ENCODE results near the gene PLCD3. TPM values are rescaled to one million over a fixed set of nuclear protein-coding genes. Genes with fewer than 3 reads are reported as not detected.

Gene PLCD3
- total RNA-seq, 2 experiments from 2014 or later: 1.4 to 4.6 TPM

- Histone ChIP-seq H3K4me2 (ENCODE audit: low read length) (peak overlapping the region; percentile 62), H4K20me1 (ENCODE audit: insufficient read depth, low read length) (peaks cover 11% of the 10 kb centered on the region; the same call in 1 of the 2 replicates), H2AFZ (ENCODE audit: low read length) (peak overlapping the region; percentile 66), H3K9me3 (ENCODE audit: low read length) (no peaks in the 10 kb centered on the region), H3K9me2 (ENCODE audit: insufficient read depth, low read length) (no peaks in the 10 kb centered on the region), H3K4me3 (ENCODE audit: low read depth, low read length, poor library complexity, severe bottlenecking) (peak overlapping the region; percentile 78), H3K79me2 (ENCODE audit: insufficient read depth, low read depth, low read length) (peaks cover 55% of the 10 kb centered on the region), H3K4me1 (ENCODE audit: insufficient read depth, low read length, poor library complexity, severe bottlenecking) (peaks cover 25% of the 10 kb centered on the region), H3K27ac (ENCODE audit: low read depth, low read length, poor library complexity, severe bottlenecking) (peak overlapping the region; percentile 54), H3K36me3 (ENCODE audit: insufficient read depth, low read length) (peaks cover 12% of the 10 kb centered on the region)
- no peak for TF ChIP-seq EZH2phosphoT487 (IDR thresholded peaks at IDR 0.05; ENCODE audit: borderline replicate concordance, low read depth, low read length)
- TF ChIP-seq CTCF (conservative IDR thresholded peaks at IDR 0.05; ENCODE audit: low read length): no peak
- TSS peak; percentile 93 for BruUV-seq (replicated peaks)
- intact Hi-C loops (cut with micrococcal nuclease; ENCODE audit: unreplicated experiment): no loop called here
- CTCF ChIA-PET (ENCODE audit: unreplicated experiment): interaction anchor here (1.2 kb wide), 1 partner anchor 10 kb away, joined by 3 read pairs; no protein-coding TSS in a partner anchor
- POLR2A ChIA-PET: interaction anchor here (3.3 kb wide), 1 partner anchor 10 kb away, joined by 21 read pairs; the partner anchor contains the start of gene DCAKD
- no peak for DNase-seq (ENCODE audit: low spot score)
Observed at GRCh38 chr17:45060382-45060796, 71.9 kb downstream of the PLCD3 start.

Small RNA genes lying within 50 kb of the gene (microRNA-seq; reads per million reads assigned to microRNA genes)
- not detected for gene MIR6784 (ENCODE audit: borderline replicate concordance)

Small RNA genes lying within 50 kb of the gene (small RNA-seq; reads per million reads assigned to genes)
- gene MIR6784 (not detected), gene RF00019 (not detected)

Other genes with a start within 250 kb of the PLCD3 start
- gene EFTUD2, start 233.1 kb downstream of the PLCD3 start, total RNA-seq (2014; rRNA removed; shearing (Covaris generic)): 73.5 and 91.4 TPM in 2 replicates
- gene EFTUD2, start 233.1 kb downstream of the PLCD3 start, total RNA-seq (2022): 133 and 148 TPM in 2 replicates
- gene GFAP, start 217.0 kb downstream of the PLCD3 start, total RNA-seq (2014; rRNA removed; shearing (Covaris generic)): 0.51 TPM in 1 of 2 replicates, not detected in the other
- not detected in 2 replicates for gene GFAP, start 217.0 kb downstream of the PLCD3 start, total RNA-seq (2022)
- gene KIF18B, start 184.7 kb downstream of the PLCD3 start, total RNA-seq (2014; rRNA removed; shearing (Covaris generic)): 33.4 and 42.2 TPM in 2 replicates
- gene KIF18B, start 184.7 kb downstream of the PLCD3 start, total RNA-seq (2022): 126 and 146 TPM in 2 replicates
- gene C1QL1, start 164.2 kb downstream of the PLCD3 start, total RNA-seq (2014; rRNA removed; shearing (Covaris generic)): not detected in 2 replicates
- gene C1QL1, start 164.2 kb downstream of the PLCD3 start, total RNA-seq (2022): not detected in 2 replicates
- 40.8 and 53.1 TPM in 2 replicates for gene DCAKD, start 80.9 kb downstream of the PLCD3 start, total RNA-seq (2014; rRNA removed; shearing (Covaris generic))
- 45.6 and 48.9 TPM in 2 replicates for gene DCAKD, start 80.9 kb downstream of the PLCD3 start, total RNA-seq (2022)
- gene NMT1, start 71.2 kb downstream of the PLCD3 start, total RNA-seq (2014; rRNA removed; shearing (Covaris generic)): 65.7 and 82.3 TPM in 2 replicates
- 126 and 134 TPM in 2 replicates for gene NMT1, start 71.2 kb downstream of the PLCD3 start, total RNA-seq (2022)
- gene ACBD4, start 3.2 kb upstream of the PLCD3 start, total RNA-seq (2014; rRNA removed; shearing (Covaris generic)): 14.6 and 14.8 TPM in 2 replicates
- 22.2 and 24.0 TPM in 2 replicates for gene ACBD4, start 3.2 kb upstream of the PLCD3 start, total RNA-seq (2022)
- 12.1 and 13.9 TPM in 2 replicates for gene HEXIM1, start 16.0 kb upstream of the PLCD3 start, total RNA-seq (2014; rRNA removed; shearing (Covaris generic))
- gene HEXIM1, start 16.0 kb upstream of the PLCD3 start, total RNA-seq (2022): 16.4 and 17.2 TPM in 2 replicates
- 8.6 and 9.3 TPM in 2 replicates for gene HEXIM2, start 29.4 kb upstream of the PLCD3 start, total RNA-seq (2014; rRNA removed; shearing (Covaris generic))
- 9.7 and 11.1 TPM in 2 replicates for gene HEXIM2, start 29.4 kb upstream of the PLCD3 start, total RNA-seq (2022)
- gene FMNL1, start 89.4 kb upstream of the PLCD3 start, total RNA-seq (2014; rRNA removed; shearing (Covaris generic)): 44.8 and 55.1 TPM in 2 replicates
- gene FMNL1, start 89.4 kb upstream of the PLCD3 start, total RNA-seq (2022): 133 and 159 TPM in 2 replicates
- gene SPATA32, start 129.6 kb upstream of the PLCD3 start, total RNA-seq (2014; rRNA removed; shearing (Covaris generic)): 0.41 TPM in 1 of 2 replicates, not detected in the other
- 0.18 TPM in 1 of 2 replicates, not detected in the other for gene SPATA32, start 129.6 kb upstream of the PLCD3 start, total RNA-seq (2022)
- gene MAP3K14, start 184.5 kb upstream of the PLCD3 start, total RNA-seq (2014; rRNA removed; shearing (Covaris generic)): 7.1 and 12.3 TPM in 2 replicates
- 21.2 and 22.8 TPM in 2 replicates for gene MAP3K14, start 184.5 kb upstream of the PLCD3 start, total RNA-seq (2022)